ENCODE results near the gene NECTIN1. TPM values are rescaled to one million over a fixed set of nuclear protein-coding genes. Genes with fewer than 3 reads are reported as not detected.

The NECTIN1 gene
- total RNA-seq, 4 donors from 2014 or later = 112 to 176 (median 164) TPM

DNA sequence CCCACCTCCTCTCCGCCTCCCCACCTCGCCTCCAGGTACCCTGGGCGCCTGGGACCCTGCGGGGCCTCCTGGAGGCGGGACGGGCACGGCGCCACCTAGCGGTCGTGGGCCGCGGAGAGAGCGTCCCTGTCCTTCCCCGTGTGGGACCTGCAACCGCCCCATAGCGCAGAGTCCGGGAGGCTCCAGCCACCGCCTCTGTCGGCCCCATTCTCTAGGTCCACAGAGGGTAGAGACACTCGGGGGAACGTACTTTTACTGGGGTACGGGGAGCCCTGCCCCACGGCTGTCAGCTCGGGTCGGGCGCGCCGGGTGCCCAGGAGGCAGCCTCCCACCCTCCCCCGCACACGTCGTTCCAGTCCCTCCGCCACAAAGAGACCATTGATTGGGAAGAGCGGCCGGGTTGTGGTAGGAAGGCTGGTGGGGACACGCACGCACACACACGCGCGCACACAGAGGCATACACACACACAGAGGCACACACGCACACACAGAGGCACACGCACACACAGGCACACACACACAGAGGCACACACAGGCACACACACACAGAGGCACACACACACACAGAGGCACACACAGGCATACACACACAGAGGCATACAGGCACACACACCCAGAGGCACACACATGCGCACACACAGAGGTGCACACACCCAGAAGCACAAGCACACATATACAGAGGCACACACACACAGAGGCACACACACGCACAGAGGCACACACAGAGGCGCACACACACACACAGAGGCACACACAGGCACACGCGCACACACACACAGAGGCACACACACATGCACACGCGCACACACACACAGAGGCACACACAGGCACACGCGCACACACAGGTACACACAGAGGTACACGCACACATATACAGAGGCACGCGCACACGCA lies 12.6 kb upstream of the NECTIN1 start:
- H3K27me3 ChIP-seq = peaks cover 20% of the 10 kb centered on the region
- no peaks in the 10 kb centered on the region for H3K36me3 ChIP-seq
- H3K4me3 ChIP-seq = peak overlapping the region; percentile 34
- DNase-seq (ENCODE audit: low spot score in 2 of 2) = no peak
- H3K27ac ChIP-seq = no peak overlapping the region
- H3K9me3 ChIP-seq = no peaks in the 10 kb centered on the region
- TF ChIP-seq, protein P1, sequence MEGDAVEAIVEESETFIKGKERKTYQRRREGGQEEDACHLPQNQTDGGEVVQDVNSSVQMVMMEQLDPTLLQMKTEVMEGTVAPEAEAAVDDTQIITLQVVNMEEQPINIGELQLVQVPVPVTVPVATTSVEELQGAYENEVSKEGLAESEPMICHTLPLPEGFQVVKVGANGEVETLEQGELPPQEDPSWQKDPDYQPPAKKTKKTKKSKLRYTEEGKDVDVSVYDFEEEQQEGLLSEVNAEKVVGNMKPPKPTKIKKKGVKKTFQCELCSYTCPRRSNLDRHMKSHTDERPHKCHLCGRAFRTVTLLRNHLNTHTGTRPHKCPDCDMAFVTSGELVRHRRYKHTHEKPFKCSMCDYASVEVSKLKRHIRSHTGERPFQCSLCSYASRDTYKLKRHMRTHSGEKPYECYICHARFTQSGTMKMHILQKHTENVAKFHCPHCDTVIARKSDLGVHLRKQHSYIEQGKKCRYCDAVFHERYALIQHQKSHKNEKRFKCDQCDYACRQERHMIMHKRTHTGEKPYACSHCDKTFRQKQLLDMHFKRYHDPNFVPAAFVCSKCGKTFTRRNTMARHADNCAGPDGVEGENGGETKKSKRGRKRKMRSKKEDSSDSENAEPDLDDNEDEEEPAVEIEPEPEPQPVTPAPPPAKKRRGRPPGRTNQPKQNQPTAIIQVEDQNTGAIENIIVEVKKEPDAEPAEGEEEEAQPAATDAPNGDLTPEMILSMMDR (IDR thresholded peaks at IDR 0.05) = peak in 1 of 2 donors; percentile 88
- no peak for TF ChIP-seq POLR2A (IDR thresholded peaks at IDR 0.05)
- no peak for TF ChIP-seq EP300 (IDR thresholded peaks at IDR 0.05)
- no peak for TF ChIP-seq POLR2AphosphoS5 (IDR thresholded peaks at IDR 0.05)
- peaks cover 27% of the 10 kb centered on the region for H3K4me1 ChIP-seq
- 26% methylated on average over 14 of the region's 54 CpGs for WGBS

DNA sequence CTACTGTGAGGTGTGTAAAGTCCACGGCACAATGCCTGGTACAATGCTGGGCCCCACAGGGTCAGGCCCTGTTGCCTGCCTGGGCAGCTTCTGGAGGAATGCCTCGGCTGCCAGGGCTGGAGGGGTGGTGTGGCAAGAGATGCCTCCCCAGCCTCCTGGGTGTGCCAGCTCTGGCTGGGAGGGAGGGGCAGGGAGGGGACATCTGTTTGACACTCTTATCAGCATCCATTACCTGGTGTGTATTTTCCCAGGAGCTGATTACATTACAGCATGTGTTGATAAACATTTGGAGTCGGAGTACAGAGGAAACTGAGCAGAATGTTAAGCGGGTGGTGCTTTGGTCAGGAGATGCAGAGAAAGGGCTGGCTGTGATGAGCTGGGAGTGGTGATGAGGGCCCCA lies 11.0 kb upstream of the NECTIN1 start:
- H3K4me1 ChIP-seq = peaks cover 27% of the 10 kb centered on the region
- no peak overlapping the region for H3K27ac ChIP-seq
- TF ChIP-seq POLR2A (IDR thresholded peaks at IDR 0.05) (no peak), POLR2AphosphoS5 (IDR thresholded peaks at IDR 0.05) (no peak), EP300 (IDR thresholded peaks at IDR 0.05) (no peak)
- TF ChIP-seq, protein P1 (IDR thresholded peaks at IDR 0.05) = no peak
- H3K27me3 ChIP-seq = peaks cover 20% of the 10 kb centered on the region
- DNase-seq (ENCODE audit: low spot score in 2 of 2) = no peak
- H3K36me3 ChIP-seq = no peaks in the 10 kb centered on the region
- H3K9me3 ChIP-seq = no peaks in the 10 kb centered on the region
- H3K4me3 ChIP-seq = no peak overlapping the region
- WGBS = 65% methylated on average over 4 of the region's 4 CpGs

DNA sequence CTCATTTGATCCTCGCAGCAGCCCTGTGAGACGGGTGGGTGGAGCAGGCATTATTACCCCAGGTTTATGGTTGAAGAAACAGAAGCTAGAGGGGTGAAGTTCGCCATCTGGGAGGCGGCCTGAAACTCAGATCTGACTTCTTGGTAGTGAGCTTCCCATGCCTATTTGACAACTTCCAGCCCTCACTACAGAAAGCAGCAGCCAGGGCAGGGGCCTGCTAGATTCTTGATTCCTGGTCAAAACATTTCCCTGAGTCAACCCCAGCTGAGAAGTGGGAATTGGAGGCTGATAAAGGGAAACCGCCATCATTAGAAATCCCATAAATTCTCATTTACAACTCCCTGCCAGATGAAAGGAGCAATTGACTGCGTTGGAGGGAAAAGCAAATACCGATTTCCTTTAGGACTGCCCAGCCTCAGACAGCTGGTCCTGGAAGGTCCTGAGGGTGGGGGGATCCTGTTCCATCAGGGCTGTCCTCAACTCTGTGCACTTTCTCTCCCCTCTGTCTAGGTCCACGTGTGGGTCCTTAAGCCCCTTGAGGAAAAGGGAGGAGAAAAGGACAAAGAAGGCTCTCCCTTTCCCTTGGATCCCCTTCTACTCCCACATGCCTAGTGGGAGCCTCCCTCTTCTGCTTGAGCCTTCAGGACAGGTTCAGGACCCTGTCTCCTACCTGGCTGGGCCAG lies 10.2 kb upstream of the NECTIN1 start:
- no peak for DNase-seq (ENCODE audit: low spot score in 2 of 2)
- no peak overlapping the region for H3K27ac ChIP-seq
- H3K36me3 ChIP-seq = no peaks in the 10 kb centered on the region
- TF ChIP-seq EP300 (IDR thresholded peaks at IDR 0.05) (no peak), POLR2AphosphoS5 (IDR thresholded peaks at IDR 0.05) (no peak), POLR2A (IDR thresholded peaks at IDR 0.05) (no peak)
- TF ChIP-seq, protein P1 (IDR thresholded peaks at IDR 0.05) = no peak
- 70% methylated on average over 8 of the region's 8 CpGs for WGBS
- no peaks in the 10 kb centered on the region for H3K9me3 ChIP-seq
- no peak overlapping the region for H3K4me3 ChIP-seq
- peaks cover 27% of the 10 kb centered on the region for H3K4me1 ChIP-seq
- H3K27me3 ChIP-seq = peaks cover 20% of the 10 kb centered on the region

DNA sequence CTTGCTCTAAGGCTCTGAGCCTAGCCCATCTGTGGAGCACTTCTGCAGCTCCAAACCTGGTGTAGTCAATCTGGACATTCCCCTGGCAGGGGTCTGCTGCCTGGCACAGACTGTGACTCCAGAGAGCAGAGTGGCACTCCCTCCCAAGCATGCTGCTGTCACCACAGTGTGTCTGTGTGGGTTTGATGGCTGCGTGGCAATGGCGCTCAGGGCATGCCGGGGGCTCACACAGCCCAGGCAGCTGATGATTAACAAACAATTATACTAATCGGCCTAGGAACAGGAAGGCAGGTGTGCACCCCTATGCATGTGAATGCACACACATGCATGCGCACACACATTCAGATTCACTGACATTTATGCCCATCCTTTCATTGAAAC lies 9.0 kb upstream of the NECTIN1 start:
- no peak for DNase-seq (ENCODE audit: low spot score in 2 of 2)
- 93% methylated on average over 2 of the region's 5 CpGs for WGBS
- Histone ChIP-seq H3K9me3 (no peaks in the 10 kb centered on the region), H3K27ac (no peak overlapping the region), H3K36me3 (no peaks in the 10 kb centered on the region), H3K27me3 (peaks cover 20% of the 10 kb centered on the region), H3K4me3 (no peak overlapping the region), H3K4me1 (peaks cover 27% of the 10 kb centered on the region)
- TF ChIP-seq POLR2AphosphoS5 (IDR thresholded peaks at IDR 0.05) (no peak), EP300 (IDR thresholded peaks at IDR 0.05) (no peak)
- TF ChIP-seq, protein P1 (IDR thresholded peaks at IDR 0.05) = no peak
